GM12873 (cell line): ENCODE measurements around the gene ENO4.

Source experiments
- TF ChIP-seq, protein P1 (sequence below): IDR thresholded peaks from 2 replicates; pipeline ENCODE4 v1.5.1; 2012; ENCODE audit warnings: low read depth, mild to moderate bottlenecking, moderate library complexity, low read length, control low read depth; ENCODE audit not compliant: insufficient read depth; ENCODE audit errors: missing control alignments

ENO4 gene

GRCh38 chr10:116840389-116841075 is 8.8 kb upstream of the ENO4 start:
- TF ChIP-seq, protein P1, sequence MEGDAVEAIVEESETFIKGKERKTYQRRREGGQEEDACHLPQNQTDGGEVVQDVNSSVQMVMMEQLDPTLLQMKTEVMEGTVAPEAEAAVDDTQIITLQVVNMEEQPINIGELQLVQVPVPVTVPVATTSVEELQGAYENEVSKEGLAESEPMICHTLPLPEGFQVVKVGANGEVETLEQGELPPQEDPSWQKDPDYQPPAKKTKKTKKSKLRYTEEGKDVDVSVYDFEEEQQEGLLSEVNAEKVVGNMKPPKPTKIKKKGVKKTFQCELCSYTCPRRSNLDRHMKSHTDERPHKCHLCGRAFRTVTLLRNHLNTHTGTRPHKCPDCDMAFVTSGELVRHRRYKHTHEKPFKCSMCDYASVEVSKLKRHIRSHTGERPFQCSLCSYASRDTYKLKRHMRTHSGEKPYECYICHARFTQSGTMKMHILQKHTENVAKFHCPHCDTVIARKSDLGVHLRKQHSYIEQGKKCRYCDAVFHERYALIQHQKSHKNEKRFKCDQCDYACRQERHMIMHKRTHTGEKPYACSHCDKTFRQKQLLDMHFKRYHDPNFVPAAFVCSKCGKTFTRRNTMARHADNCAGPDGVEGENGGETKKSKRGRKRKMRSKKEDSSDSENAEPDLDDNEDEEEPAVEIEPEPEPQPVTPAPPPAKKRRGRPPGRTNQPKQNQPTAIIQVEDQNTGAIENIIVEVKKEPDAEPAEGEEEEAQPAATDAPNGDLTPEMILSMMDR: no peak

DNA sequence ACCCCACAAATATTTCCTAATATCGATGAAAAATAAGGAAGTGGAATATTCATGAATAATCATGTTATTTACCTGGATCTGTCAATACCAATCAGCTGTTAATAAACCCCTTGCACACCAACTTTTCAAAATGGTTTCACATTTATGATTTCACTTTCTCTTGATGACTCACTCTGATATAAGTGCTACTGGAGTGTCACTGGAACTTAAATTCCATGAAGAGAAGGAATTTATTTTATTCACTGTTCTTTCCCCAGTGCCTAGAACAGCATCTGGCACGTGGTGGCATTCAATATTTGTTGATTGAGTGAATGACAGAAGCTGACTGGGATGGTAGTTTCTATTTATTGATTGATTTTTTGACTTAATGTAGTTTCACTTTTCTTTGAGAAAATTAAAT is 3.5 kb upstream of the ENO4 start:
- TF ChIP-seq, protein P1: no peak

GRCh38 chr10:116848032-116848943 is 1.0 kb upstream of the ENO4 start:
- TF ChIP-seq, protein P1: no peak

DNA sequence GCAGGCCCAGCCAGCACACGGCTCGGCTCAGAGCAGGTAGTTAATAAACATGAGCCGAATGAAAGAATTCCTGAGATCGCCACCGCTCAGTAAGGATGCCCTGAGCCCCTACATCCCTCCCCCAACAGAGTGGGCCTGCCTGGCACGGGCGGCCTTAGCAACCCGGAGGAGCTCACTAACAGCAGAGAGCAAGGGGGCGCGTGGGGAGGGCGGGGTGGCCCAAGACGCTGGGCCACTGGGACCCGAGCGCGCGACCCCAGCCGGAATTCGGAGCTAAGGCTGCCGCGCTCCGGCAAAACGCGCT is 403 bp upstream of the ENO4 start:
- TF ChIP-seq, protein P1: no peak

DNA sequence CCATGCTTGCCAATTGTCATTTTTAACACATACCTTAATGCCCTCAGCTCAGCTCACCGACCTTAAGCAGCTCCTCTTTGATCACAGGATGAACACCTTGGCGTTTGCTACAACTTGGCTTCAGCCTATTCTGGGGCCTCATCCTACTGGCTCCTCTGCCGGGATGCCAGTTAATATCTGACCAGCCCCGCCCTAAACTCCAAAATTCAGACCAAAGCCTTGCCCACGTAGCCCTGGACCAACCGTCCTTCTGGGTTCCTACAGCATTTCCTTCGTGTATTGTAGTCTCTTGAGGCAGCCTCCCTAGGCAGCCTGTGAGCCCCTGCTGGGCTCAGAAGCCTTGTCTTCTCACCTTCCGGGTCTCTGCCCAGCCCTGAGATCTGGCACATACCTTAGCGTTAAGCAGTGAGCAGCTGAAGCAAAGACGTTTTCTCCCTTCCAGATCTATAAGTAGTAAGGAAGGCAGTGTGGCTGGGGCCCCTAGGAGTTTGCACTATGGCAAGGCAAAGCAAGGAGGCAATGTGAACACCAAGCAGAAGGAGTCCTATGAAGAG is 836 bp downstream of the ENO4 start:
- TF ChIP-seq, protein P1: no peak

GRCh38 chr10:116852246-116852645 is 2.9 kb downstream of the ENO4 start:
- TF ChIP-seq, protein P1: no peak

DNA sequence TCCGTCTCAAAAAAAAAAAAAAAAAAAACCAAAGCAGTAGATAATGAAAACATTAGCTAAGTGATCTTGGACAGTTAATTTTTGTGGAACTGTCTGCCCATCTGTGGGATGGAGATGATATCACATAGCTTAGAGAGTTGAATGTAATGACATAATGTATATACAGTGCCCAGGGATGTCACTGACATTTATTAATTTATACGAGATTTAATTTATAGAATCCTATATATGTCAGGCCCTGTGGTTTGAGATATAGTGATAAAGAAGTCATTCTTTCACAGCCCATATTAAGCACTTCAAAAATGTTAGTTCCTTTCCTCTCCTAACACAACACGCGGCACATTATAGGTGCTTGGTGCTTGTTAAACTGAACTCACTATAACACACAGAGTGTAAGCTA is 4.0 kb downstream of the ENO4 start:
- TF ChIP-seq, protein P1: no peak
